IPS-11a (cell line): ENCODE results near the gene DLG4.
A peak's percentile ranks its signal among the peaks of the same experiment; 100 is the strongest.
"Not testable (repeated sequence)": the region's sequence is repeated elsewhere in the genome, so short reads cannot be mapped to it uniquely, and the experiment has no call there.

Source experiments
- H3K4me3 ChIP-seq: one replicate; pipeline ENCODE4 v1.5.1; 2013; ENCODE audit warnings: low read depth, low read length, control low read depth

Gene DLG4

DNA sequence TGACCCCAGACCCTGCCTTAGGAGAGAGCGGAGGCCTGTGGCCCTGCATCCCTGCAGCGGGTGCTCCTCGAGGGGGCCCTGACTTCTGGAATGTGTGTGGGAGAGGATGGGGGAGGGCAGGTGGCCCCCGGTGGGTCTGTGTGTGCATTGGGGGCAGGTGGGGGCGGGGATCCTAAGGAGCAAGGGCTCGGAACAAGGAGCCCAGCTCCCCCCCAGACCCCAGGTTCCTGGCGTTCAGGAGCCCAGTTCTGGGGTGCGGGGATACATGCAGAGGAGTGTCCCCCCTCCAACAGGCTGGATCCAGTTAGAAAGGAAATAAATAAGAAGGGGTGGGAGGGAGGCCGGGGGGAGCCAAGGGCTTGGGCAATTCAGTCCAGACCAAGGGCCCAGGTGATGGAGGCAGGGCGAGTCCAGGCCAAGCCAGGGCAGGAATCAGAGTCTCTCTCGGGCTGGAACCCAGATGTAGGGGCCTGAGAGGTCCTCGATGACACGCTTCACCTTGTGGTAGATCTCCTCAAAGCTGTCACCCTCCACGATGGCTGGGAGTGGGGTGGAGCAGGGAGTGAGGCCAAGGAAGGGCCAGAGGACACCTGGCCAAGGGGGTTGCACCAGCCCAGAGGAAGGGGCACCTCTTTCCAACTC, 29.2 kb downstream of the DLG4 start:
- no peak overlapping the region for H3K4me3 ChIP-seq

DNA sequence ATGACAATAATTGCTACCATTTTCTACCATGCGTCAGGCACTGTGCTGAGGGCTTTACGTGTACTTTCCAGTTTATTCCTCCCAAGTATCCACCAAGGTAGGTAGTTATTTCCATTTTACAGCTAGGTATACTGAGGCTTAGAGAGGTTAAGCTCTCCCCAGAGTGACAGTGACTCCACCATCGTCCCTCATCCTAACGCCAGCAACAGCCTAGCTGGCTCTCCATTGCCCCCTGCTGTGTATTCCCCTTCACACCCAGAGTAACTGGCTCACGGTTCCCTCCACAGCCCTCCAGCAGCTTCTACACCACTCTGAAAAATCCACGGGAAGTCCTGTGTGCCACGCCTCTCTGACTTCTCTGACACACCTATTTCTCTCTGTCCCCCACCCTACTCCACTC, 33.4 kb downstream of the DLG4 start:
- no peak overlapping the region for H3K4me3 ChIP-seq

DNA sequence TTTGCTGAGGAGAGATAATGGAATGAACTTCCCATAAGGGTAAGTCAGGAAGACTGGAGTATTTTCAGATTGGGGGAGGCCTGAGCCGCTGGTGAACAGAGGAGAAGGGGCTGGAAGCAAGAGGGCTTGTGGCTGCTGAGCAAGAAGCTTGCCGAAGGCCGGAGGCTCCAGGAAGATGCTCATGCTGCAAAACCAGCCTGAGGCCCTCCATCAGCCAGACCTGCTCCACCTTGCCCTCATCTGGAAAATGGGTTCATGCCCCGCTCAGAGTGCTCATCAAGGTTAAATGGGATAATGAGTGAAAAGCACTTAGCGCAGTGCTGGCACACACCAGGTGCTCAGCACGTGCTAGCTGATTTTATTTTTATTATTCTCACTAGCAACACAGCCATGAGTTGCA, 35.0 kb downstream of the DLG4 start:
- no peak overlapping the region for H3K4me3 ChIP-seq

DNA sequence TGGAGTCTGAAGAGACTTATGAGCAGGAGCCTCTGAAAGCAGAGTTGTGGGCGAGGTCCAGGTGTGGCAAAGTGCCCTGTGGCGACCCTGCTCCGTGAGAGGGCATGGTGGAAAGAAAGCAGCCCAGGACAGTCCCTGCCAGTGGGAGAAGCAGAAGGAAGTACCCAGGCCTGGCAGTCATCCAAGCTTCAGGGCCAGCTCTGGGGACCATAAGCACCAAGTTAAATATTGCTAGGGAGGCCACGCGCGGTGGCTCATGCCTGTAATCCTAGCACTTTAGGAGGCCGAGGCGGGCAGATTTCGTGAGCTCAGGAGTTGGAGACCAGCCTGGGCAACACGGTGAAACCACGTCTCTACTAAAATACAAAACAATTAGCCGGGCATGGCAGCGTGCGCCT, 35.5 kb downstream of the DLG4 start:
- no peak overlapping the region for H3K4me3 ChIP-seq

DNA sequence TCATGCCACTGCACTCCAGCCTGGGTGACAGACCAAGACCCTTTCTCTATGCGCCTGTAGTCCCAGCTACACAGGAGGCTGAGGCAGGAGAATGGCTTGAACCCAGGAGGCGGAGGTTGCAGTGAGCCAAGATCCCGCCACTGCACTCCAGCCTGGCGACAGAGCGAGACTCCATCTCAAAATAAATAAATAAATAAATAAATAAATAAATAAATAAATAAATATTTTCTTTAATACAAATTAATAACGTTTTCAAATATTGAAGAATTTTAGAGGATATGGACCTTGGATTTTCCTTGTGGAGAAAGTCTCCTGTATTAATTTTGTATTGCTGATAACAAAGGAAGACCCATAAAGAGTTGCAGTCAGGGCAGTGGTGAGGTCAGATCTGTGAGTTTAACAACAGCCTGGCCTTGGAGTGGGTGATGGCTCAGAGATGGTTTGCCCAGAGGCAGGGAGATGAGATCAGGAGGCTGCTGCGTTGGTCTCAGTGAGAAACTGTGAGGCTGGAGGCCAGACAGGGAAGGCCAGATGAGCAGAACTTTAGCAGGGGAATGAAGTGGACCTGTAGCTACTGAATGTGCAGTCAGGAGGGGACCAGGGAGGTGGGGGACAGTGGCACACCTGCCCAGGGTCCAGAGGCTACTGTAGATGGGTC, 36.1 kb downstream of the DLG4 start:
- no peak overlapping the region for H3K4me3 ChIP-seq

DNA sequence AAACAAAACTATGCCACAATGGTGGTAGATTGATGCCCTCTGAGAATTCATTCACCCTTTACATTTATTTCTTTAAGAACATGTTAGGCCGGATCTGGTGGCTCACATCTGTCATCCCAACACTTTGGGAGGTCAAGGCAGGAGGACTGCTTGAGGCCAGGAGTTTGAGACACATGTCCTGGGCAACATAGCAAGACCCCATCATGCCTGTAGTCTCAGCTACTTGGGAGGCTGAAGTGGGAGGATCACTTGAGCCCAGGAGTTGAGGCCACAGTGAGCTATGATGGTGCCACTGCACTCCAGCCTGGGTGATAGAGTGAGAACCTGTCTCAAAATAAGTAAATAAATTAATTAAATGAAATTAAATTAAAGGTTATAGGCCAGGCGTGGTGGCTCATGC, 37.5 kb downstream of the DLG4 start:
- H3K4me3 ChIP-seq: not testable (repeated sequence)

DNA sequence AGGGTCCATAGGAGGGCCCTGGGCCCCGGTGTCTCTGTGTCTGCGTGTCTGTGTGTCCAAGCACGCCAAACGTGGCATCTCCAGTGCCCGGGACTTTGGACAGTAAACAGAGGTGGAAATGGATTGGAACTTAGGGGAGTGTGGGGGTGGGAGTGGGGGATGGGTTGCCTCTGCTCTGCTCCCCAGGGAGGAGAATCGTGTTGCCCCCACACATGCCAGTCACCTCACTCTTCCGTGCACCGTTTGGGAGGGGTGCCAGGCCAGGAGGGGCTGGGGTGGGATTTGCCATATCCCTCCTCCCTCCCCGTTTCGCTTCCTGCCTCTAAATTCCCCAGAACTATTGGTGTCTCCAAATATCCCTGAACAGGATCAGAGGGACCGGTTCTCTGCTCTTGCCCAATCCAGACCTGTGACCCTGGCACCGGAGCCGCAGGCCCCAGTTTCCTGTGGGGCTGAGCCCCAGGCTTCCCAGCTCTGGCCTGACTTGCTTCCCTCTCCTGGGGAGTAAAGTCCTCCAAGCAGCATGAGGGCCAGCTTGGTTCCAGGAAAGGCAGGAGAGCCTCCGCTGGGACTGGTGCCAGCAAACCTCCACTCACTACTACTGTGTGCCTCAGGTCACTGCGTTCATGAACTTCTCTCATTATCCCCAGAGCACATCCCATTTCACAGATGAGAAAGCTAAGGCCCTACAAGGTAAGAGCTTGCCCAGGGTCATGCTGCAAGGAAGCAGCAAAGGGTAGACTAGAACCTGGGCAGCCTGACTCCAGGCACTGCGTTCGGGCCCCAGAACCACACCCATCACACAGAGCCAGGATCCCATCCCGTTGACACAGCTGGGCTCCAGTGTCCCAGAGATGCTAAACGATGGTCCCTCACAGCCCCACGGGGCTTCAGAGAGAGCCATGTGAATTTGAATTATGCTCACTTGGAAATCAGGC, 40.0 kb downstream of the DLG4 start, which contains the start of gene ASGR1:
ASGR1 (minus strand) TSS at position 54 of the 938 bp plus-strand sequence. CDS start 807 bp downstream, outside the sequence.
- H3K4me3 ChIP-seq: peak within 1 kb of the TSS; percentile 61

DNA sequence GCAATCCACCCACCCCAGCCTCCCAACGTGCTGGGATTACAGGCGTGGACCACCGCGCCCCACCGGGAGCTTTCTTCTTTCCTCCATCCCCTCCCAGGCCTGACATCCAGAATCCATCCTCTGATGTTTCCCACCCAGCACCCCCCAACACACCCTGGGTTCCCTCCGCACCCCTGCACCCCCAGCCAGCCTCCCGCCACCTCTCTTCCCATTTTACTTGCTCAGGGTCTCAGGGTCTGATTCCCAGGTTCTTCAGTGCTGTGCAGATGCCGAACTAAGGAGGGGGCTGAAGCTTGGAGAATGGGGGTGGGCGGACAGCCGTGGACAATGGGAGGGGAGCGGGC, 40.7 kb downstream of the DLG4 start:
- no peak overlapping the region for H3K4me3 ChIP-seq

DNA sequence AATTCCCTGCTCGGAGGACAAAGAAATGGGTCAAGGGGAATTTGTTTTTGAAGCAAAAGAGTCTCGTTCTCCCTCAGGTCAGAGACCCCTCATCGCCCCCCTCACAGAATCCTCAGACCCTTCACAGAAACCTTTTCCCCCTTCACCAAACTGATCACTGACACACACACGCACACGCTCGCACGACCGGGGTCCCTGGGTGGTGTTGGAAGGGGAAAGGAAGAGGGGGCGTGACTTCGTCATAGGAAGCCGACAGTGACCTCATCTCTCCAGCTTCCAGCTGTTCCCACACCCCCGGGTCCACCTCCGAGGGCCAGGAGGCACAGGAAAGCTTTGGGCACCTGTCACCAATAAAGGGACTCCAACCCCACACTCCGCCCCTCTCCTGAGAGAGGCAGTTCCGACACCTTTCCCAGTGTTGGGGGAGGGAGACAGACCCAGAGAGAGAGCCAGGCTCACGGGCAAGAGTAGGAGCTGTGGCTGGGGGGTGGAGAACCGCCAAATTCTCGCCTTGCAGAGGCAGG, 41.6 kb downstream of the DLG4 start:
- peak overlapping the region; percentile 61 for H3K4me3 ChIP-seq

DNA sequence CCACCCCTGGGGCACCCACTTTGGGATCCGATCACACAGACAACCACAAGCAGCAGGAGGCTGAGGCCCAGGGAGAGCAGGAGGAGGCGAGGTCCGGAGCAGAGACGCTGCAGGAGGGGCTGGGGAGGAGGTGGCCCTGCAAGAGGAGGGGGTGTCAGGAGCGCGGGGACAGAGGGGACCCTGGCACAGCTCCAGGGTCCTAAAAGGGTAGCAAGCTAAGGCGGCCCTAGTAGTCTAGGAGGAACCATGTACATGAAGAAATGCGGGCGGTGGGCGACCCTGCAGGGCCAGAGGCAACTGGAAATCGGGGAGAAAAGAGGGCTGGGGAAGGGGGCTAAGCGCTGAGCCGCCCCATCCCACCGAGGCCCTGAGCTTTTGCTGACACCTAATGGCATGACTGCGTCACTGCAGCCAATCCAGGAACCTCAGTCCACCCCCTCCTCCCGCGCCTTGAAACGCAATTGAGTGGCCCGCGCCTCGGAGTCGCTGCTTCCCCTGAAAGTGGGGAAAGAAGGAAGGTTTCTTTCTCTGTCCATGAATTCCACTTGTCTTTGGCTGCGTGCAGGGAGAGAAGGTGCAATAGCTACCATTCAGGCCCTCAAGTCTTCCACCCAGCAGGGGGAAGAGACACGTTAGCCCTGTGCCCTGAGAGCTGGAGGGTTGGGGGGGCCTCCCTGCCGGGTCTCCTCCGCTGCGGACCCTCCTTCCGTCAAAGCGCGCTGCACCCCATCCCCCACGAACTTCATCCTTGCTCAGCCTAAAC, 42.3 kb downstream of the DLG4 start:
- peak overlapping the region; percentile 61 for H3K4me3 ChIP-seq

DNA sequence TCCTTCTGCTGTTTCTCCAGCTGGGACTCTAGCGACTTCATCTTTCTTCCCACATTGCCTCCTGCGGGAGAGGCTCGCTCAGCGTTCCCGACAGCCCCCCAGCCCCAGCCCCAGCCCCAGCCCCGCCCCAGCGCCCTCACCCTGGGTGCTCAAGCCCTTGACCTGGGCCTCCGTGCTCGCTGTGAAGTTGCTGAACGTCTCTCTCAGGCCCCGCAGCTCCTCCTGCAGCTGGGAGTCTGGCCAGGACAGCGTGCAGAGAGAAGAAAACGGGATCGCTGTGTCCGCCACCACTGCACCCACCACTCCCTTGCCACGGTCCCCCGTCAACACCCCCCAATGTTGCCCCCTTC, 42.8 kb downstream of the DLG4 start:
- H3K4me3 ChIP-seq: peak overlapping the region; percentile 61

DNA sequence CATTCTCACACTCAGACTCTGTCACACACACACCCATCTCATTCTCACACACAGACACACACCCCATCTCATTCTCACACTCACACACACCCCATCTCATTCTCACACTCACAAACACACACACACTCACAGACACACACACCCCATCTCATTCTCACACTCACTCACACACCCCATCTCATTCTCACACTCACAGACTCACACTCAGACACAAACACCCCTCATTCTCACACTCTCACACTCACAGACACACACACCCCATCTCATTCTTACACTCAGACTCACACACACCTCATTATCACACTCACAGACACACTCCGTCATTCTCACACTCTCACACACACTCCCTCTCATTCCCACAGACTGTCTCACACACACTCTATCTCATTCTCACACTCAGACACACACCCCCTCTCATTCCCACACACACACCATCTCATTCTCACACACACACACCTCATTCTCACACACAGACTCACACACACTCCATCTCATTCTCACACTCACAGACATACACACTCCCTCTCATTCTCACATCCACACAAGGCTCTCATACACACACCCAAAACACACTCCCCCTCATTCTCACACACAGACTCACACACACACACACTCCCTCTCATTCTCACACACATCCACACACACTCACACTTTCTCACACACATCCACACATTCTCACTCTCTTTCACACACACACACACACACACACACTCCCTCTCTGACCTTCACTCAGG, 43.4 kb downstream of the DLG4 start:
- H3K4me3 ChIP-seq: no peak overlapping the region

DNA sequence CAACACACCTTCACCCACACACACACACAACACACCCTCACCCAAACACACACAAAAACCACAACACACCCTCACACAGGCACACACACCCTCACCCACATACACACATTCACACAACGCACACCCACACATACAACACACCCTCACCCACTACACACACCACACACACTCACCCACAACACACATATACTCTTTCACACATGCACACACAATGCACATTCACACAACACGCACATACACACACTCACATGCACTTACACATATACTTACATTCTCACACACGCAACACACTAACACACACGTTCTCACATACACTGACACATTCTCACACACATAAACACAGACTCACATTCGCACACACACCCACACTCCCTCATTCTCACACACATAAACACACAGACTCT, 44.3 kb downstream of the DLG4 start:
- no peak overlapping the region for H3K4me3 ChIP-seq

DNA sequence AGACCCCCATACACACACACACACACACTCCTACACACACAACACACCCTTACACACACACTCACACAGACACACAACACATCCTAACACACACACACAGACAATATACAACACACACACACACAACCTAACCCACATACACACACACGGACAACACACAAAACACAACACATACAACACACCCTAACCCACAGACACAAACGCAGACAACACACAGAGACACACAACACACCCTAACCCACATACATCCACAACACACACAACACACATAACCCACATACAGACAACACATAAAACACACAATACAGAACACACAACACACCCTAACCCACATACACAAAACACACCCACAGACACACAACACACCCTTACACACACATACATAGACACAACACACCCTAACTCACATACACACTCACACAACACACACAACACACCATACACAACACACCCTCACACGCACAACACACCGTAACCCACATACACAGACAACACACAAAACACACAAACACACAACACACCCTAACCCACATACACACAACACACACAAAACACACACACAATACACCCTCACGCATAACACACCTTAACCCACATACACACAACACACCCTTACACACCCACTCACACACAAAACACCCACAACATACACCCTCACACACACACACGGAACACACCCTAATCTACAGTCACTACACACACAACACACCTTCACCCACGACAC, 44.9 kb downstream of the DLG4 start:
- H3K4me3 ChIP-seq: no peak overlapping the region

DNA sequence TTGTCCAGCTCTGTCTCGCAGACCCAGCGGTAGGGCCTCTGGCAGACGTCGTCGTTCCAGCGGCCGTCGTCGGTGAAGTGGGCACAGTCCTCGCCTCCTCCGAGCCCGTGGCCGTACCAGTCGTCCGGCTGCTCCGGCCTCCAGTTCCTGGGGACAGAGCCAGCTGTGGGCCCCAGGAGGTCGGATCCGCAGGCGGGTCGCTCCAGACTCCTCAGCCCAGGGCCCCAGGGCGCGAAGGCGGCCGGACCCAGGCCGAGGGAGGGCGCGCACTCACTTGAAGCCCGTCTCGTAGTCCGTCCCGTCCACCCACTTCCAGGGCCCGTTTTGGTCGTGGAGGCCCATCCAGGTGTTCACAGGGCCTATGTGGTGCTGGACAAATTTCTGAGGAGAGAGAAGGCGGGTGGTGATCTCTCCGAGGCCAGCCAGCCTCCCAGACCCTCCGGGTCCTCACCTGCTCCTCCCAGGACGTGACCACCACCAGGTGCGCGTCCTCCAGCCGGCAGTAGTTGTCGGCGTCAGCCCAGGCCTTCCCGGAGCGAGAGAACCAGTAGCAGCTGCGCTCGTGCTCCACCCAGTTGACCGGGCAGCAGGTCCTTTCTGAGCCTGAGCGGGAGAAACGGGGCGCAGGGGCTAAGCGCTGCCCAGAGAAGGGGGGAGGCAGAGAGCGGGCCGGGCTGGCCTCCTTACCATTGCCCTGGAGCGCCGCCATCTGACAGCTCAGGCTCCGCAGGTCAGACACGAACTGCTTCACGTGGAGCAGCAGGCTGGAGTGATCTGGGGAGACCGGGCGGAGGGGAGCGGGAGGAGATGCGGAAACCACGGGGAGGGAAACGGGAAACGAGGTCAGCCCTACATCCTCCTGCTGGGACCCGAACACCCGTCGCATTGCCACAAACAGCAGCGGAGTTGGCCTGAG, 45.7 kb downstream of the DLG4 start:
- H3K4me3 ChIP-seq: no peak overlapping the region

DNA sequence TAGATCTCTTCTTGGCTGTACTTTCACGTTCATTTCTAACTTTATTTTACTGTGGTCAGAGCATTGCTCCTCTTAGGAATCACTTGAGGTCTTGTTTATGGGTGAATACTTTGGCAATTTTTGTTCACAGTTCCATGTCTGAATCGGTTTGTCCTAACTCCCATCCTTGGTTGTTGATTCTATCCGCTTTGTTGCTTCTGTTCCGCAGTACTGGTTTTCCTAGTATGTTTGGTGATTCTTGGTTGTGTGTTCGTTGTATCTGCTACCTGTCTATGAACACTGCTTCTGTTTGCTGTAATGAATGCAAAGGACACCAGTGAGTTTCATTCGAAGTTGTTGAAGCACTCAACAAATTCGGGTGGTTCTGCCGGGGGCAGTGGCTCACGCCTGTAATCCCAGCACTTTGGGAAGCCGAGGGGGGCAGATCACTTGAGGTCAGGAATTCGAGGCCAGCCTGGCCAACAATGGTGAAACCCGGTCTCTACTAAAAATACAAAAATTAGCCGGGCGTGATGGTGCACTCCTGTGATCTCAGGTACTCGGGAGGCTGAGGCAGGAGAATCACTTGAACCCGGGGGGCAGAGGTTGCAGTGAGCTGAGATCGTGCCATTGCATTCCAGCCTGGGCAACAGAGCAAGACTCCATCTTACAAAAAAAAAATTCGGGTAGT, 47.0 kb downstream of the DLG4 start:
- H3K4me3 ChIP-seq: not testable (repeated sequence)

DNA sequence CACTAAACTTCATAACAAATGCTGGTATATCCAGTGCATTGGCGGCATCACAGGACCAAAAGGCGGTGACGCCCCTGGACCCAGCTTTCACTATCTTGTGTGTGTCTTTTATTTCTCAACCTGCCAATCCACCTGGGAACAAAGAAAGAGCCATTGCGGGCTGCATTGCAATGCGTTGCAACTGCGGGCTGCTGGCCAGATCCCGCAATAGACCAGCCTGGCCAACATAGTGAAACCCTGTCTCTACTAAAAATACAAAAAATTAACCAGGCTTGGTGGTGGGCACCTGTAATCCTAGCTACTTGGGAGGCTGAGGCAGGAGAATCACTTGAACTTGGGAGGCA, 50.1 kb downstream of the DLG4 start:
- H3K4me3 ChIP-seq: not testable (repeated sequence)
